Heart right ventricle (tissue), 16 donors: ENCODE results near the gene WIPF1. TPM values are rescaled to one million over a fixed set of nuclear protein-coding genes. Genes with fewer than 3 reads are reported as not detected.
A peak's percentile ranks its signal among the peaks of the same experiment; 100 is the strongest.

ENCODE experiments used
- ATAC-seq, 8 donors: fragments of 200-7000 bp; cut with Tn5 transposase; one replicate each; pipeline ENCODE4 v1.9.1; 2020; ENCODE audit warnings: mild to moderate bottlenecking in 8 of 8, moderate library complexity in 8 of 8, moderate number of reproducible peaks in 1 of 8
- DNase-seq, 2 donors: peaks; one replicate each; pipeline ENCODE4 v3.0.0-alpha.2; 2020
- H3K27ac ChIP-seq, 10 donors: fragments of 200-600 bp; sonication (generic) in 2 of 10; one replicate each; pipeline versions ENCODE4 v1.5.0 to v1.8.0; 2020 to 2022; ENCODE audit warnings: mild to moderate bottlenecking in 3 of 10
- H3K27me3 ChIP-seq, 7 donors: fragments of 200-600 bp; one replicate each; pipeline ENCODE4 v1.8.0; 2021 to 2022; ENCODE audit warnings: mild to moderate bottlenecking in 2 of 7
- H3K36me3 ChIP-seq, 9 donors: fragments of 200-600 bp; sonication (generic) in 1 of 9; one replicate each; pipeline versions ENCODE4 v1.5.0 to v1.8.0; 2020 to 2022; ENCODE audit warnings: mild to moderate bottlenecking in 2 of 9
- H3K4me1 ChIP-seq, 9 donors: fragments of 200-600 bp; sonication (generic) in 1 of 9; one replicate each; pipeline versions ENCODE4 v1.5.0 to v1.8.0; 2020 to 2022; ENCODE audit warnings: mild to moderate bottlenecking in 4 of 9
- H3K4me3 ChIP-seq, 10 donors: fragments of 200-600 bp; sonication (generic) in 2 of 10; one replicate each; pipeline versions ENCODE4 v1.5.0 to v1.8.0; 2020 to 2022; ENCODE audit warnings: mild to moderate bottlenecking in 7 of 10, moderate library complexity in 2 of 10
- H3K9me3 ChIP-seq, 11 donors: fragments of 200-600 bp in 10 of 11; sonication (generic) in 2 of 11; one replicate each; pipeline versions ENCODE4 v1.5.0 to v1.8.0; 2013 to 2022; ENCODE audit warnings: mild to moderate bottlenecking in 2 of 11, control low read depth in 1 of 11, moderate library complexity in 1 of 11
- WGBS, 2 donors: extraction: QIAGEN DNeasy Blood & Tissue Kit; methylation state at CpG; one replicate each; pipeline ENCODE4 v1.1.7; 2013; ENCODE audit warnings: inconsistent platforms in 1 of 2; 5-methylcytosine and 5-hydroxymethylcytosine counted together
- intact Hi-C, 10 donors: fragments of 100-400 bp; cut with DNase I; formaldehyde crosslinking; loops; one replicate each; pipeline versions ENCODE4 v1.11.1 to v1.14.2; 2022
- polyA plus RNA-seq, 2 donors: library from polyadenylated mRNA; stranded (reverse); fragments of 200-250 nt; gene quantifications; one replicate each; pipeline ENCODE4 v1.2.3, GENCODE V29; 2013
- total RNA-seq, 10 donors: library from RNA; stranded (reverse); fragmentation: NEBNext Ultra II Directional in 3 of 10; extraction: Animal tissue kit (Norgen Biotek cat#: 25700) in 3 of 10; gene quantifications; one replicate each; pipeline versions ENCODE4 v1.2.1 to v1.2.4, GENCODE V29; 2021 to 2023
- TF ChIP-seq, protein P1 (sequence below), 9 donors: fragments of 200-600 bp; sonication (generic) in 2 of 9; IDR thresholded peaks; one replicate each; pipeline versions ENCODE4 v1.5.0 to v1.8.0; 2021 to 2022; ENCODE audit warnings: antibody characterized with exemption in 9 of 9, mild to moderate bottlenecking in 5 of 9, moderate library complexity in 1 of 9
- donor health status: Arrhythmogenic right ventricular cardiomyopathy.
- donor health status: ischemic (EF 13 %, LVEDD 7.1; RV severe dilation, severe dysfunction).
- donor health status: healthy with polysubstance abuse.
- donor health status: DM: no; HTN: yes; CAD: no.
- donor health status: DM: no; HTN: no; CAD: no.
- donor health status: ischemic (EF 25% LVEDD 6.9; RV normal size, moderate dysfunction).
- donor health status: ischemic (EF 25% LVEDD 5.7; RV mildly dilated, moderate dysfunction).
- donor health status: healthy.
- donor health status: DM: yes; HTN: yes; CAD: no.
- donor health status: Ischemic cardiomyopathy.
- donor health status: ischemic (EF 35%, LVEDD 5.7; RV mildly dilated, moderate dysfunction).
- donor health status: nonischemic (EF 11% LVEDD 7.7; RV severe dilation, severe dysfunction).
- donor health status: DM: yes; HTN: yes; CAD: no.
- donor health status: PGD.
- donor health status: ischemic (EF 29% LVEDD 5.4; RV normal size, mild dysfunction).
- donor health status: nonischemic (EF 23%, LVEDD 6.1; RV moderate dilation, normal function).

WIPF1 gene
- total and polyA plus RNA-seq, 12 donors = 9.1 to 48.1 (median 15.6) TPM

GRCh38 chr2:174608866-174609214, 11.2 kb upstream of the WIPF1 start:
- TF ChIP-seq, protein P1, sequence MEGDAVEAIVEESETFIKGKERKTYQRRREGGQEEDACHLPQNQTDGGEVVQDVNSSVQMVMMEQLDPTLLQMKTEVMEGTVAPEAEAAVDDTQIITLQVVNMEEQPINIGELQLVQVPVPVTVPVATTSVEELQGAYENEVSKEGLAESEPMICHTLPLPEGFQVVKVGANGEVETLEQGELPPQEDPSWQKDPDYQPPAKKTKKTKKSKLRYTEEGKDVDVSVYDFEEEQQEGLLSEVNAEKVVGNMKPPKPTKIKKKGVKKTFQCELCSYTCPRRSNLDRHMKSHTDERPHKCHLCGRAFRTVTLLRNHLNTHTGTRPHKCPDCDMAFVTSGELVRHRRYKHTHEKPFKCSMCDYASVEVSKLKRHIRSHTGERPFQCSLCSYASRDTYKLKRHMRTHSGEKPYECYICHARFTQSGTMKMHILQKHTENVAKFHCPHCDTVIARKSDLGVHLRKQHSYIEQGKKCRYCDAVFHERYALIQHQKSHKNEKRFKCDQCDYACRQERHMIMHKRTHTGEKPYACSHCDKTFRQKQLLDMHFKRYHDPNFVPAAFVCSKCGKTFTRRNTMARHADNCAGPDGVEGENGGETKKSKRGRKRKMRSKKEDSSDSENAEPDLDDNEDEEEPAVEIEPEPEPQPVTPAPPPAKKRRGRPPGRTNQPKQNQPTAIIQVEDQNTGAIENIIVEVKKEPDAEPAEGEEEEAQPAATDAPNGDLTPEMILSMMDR (IDR thresholded peaks at IDR 0.05) = no peak
- ATAC-seq (no peak), DNase-seq (no peak)
- Histone ChIP-seq H3K9me3 (no peaks in the 10 kb centered on the region), H3K27ac (peak overlapping the region in 1 of 10 donors; percentile 20), H3K4me3 (no peak overlapping the region), H3K4me1 (peaks cover 2 to 58% (median 24%) of the 10 kb centered on the region in 9 donors), H3K36me3 (peaks cover 0 to 16% (median 0%) of the 10 kb centered on the region in 9 donors), H3K27me3 (no peaks in the 10 kb centered on the region)
- intact Hi-C loops = loop anchor here in 4 of 10 donors (5.0 to 10.0 kb wide), 3 partner anchors 73 to 144 kb away; no protein-coding TSS in a partner anchor

- TF ChIP-seq, protein P1 (IDR thresholded peaks at IDR 0.05) = no peak
- DNase-seq (no peak), ATAC-seq (no peak)
- Histone ChIP-seq H3K36me3 (peaks cover 0 to 16% (median 0%) of the 10 kb centered on the region in 9 donors), H3K4me3 (no peak overlapping the region), H3K4me1 (peaks cover 2 to 57% (median 24%) of the 10 kb centered on the region in 9 donors), H3K27ac (peak overlapping the region in 1 of 10 donors; percentile 20), H3K27me3 (no peaks in the 10 kb centered on the region), H3K9me3 (no peaks in the 10 kb centered on the region)
- intact Hi-C loops = loop anchor here in 4 of 10 donors (5.0 to 10.0 kb wide), 3 partner anchors 74 to 143 kb away; no protein-coding TSS in a partner anchor
- WGBS, 2 donors = 80 to 83% methylated on average over 5 of the region's 5 CpGs
Measured at GRCh38 chr2:174607989-174608865, 10.6 kb upstream of the WIPF1 start.

DNA sequence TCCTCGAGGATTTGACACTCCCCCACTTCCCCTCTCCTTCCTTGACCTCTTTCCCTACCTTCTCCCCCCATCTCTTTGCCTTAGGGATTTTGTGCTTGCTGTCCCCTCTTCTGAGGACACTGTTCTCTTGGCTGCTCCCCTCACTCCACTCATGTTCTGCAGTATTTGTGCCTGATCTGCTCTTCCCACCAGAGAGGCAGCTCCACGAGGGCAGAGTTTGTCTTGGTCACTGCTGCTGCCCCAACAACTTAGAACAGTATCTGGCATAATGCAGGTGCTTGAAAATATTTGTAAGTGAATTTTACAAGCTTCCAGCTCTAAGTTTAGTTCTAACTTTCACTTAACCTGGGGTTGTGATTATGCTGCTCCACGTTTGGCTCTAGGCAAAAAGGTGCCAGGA, 10.0 kb upstream of the WIPF1 start:
- Histone ChIP-seq H3K4me3 (no peak overlapping the region), H3K27me3 (no peaks in the 10 kb centered on the region), H3K9me3 (no peaks in the 10 kb centered on the region), H3K27ac (no peak overlapping the region), H3K4me1 (peaks cover 2 to 58% (median 31%) of the 10 kb centered on the region in 9 donors), H3K36me3 (peaks cover 0 to 14% (median 0%) of the 10 kb centered on the region in 9 donors)
- DNase-seq (no peak), ATAC-seq (no peak)
- intact Hi-C loops = loop anchor here in 4 of 10 donors (5.0 to 10.0 kb wide), 3 partner anchors 75 to 143 kb away; no protein-coding TSS in a partner anchor
- TF ChIP-seq, protein P1 (IDR thresholded peaks at IDR 0.05) = no peak
- 65 to 68% methylated on average over 3 of the region's 3 CpGs for WGBS, 2 donors

DNA sequence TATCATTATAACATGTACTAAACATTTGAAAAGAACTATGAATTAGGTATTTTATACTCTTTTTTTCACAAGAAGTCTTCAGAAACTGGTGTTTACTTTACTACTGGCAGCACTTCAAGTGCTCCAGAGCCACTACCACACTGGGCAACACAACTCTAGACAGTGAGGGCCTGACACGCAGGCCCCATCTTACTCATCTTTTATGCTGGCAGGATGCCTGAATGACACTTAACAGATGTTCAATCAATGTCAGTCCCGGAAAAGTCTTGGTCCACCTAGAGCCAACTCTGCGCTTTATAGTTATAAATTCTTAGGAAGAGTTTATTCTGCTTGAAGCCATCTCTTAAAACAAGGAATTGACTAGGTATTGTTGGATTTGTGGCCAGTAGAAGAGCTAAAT, 8.7 kb upstream of the WIPF1 start:
- Histone ChIP-seq H3K36me3 (peaks cover 0 to 25% (median 0%) of the 10 kb centered on the region in 9 donors), H3K27ac (peak overlapping the region in 1 of 10 donors; percentile 36), H3K4me1 (peaks cover 2 to 67% (median 31%) of the 10 kb centered on the region in 9 donors), H3K4me3 (no peak overlapping the region), H3K27me3 (no peaks in the 10 kb centered on the region), H3K9me3 (no peaks in the 10 kb centered on the region)
- TF ChIP-seq, protein P1 (IDR thresholded peaks at IDR 0.05) = no peak
- 49 to 65% methylated on average over 3 of the region's 3 CpGs for WGBS, 2 donors
- intact Hi-C loops = loop anchor here in 4 of 10 donors (5.0 to 10.0 kb wide), 3 partner anchors 76 to 142 kb away; no protein-coding TSS in a partner anchor
- DNase-seq (no peak), ATAC-seq (no peak)
